ENCODE results near the gene MYH4.
A peak's percentile ranks its signal among the peaks of the same experiment; 100 is the strongest.

The MYH4 gene

GRCh38 chr17:10474536-10474935, 5.2 kb upstream of the MYH4 start:
- H3K9ac ChIP-seq (ENCODE audit: low read depth, low read length): no peak overlapping the region
- no peaks in the 10 kb centered on the region for H3K4me1 ChIP-seq (ENCODE audit: insufficient read depth, low read length)
- no peak for ATAC-seq (ENCODE audit: insufficient read depth, low read depth)
- H3K79me2 ChIP-seq (ENCODE audit: insufficient read depth, low read length): no peaks in the 10 kb centered on the region
- H3K9me3 ChIP-seq (ENCODE audit: insufficient read depth, low read length, severe bottlenecking): no peaks in the 10 kb centered on the region
- no peaks in the 10 kb centered on the region for H3K36me3 ChIP-seq (ENCODE audit: insufficient read depth, low read length)
- H3K27me3 ChIP-seq (ENCODE audit: insufficient read depth, low read length, poor library complexity): peaks cover 12% of the 10 kb centered on the region
- no peak overlapping the region for H2AFZ ChIP-seq (ENCODE audit: low read depth, low read length)
- no peak overlapping the region for H3K4me3 ChIP-seq (ENCODE audit: low read depth in 1 of 2, low read length in 2 of 2)
- H4K20me1 ChIP-seq (ENCODE audit: insufficient read depth, low read length): no peaks in the 10 kb centered on the region
- H3K27ac ChIP-seq (ENCODE audit: low read length): no peak overlapping the region
- TF ChIP-seq CTCF (IDR thresholded peaks at IDR 0.05; ENCODE audit: borderline replicate concordance, extremely low read depth, low read length, poor library complexity, severe bottlenecking): no peak
- TF ChIP-seq EZH2 (IDR thresholded peaks at IDR 0.05; ENCODE audit: borderline replicate concordance, low read depth, low read length, severe bottlenecking): no peak
- DNase-seq: no peak
- H3K4me2 ChIP-seq (ENCODE audit: insufficient read depth, low read length): no peak overlapping the region

- no peak overlapping the region for H3K4me2 ChIP-seq (ENCODE audit: insufficient read depth, low read length)
- H3K9me3 ChIP-seq (ENCODE audit: insufficient read depth, low read length, severe bottlenecking): no peaks in the 10 kb centered on the region
- no peak overlapping the region for H2AFZ ChIP-seq (ENCODE audit: low read depth, low read length)
- H3K27ac ChIP-seq (ENCODE audit: low read length): no peak overlapping the region
- no peaks in the 10 kb centered on the region for H3K79me2 ChIP-seq (ENCODE audit: insufficient read depth, low read length)
- ATAC-seq (ENCODE audit: insufficient read depth, low read depth) (no peak), DNase-seq (no peak)
- H4K20me1 ChIP-seq (ENCODE audit: insufficient read depth, low read length): no peaks in the 10 kb centered on the region
- H3K4me1 ChIP-seq (ENCODE audit: insufficient read depth, low read length): no peaks in the 10 kb centered on the region
- no peak overlapping the region for H3K4me3 ChIP-seq (ENCODE audit: low read depth in 1 of 2, low read length in 2 of 2)
- no peaks in the 10 kb centered on the region for H3K36me3 ChIP-seq (ENCODE audit: insufficient read depth, low read length)
- TF ChIP-seq EZH2 (IDR thresholded peaks at IDR 0.05; ENCODE audit: borderline replicate concordance, low read depth, low read length, severe bottlenecking) (no peak), CTCF (IDR thresholded peaks at IDR 0.05; ENCODE audit: borderline replicate concordance, extremely low read depth, low read length, poor library complexity, severe bottlenecking) (no peak)
- H3K9ac ChIP-seq (ENCODE audit: low read depth, low read length): no peak overlapping the region
- peaks cover 14% of the 10 kb centered on the region for H3K27me3 ChIP-seq (ENCODE audit: insufficient read depth, low read length, poor library complexity)
Measured at GRCh38 chr17:10471858-10472257, 2.5 kb upstream of the MYH4 start.

- no peak overlapping the region for H3K4me2 ChIP-seq (ENCODE audit: insufficient read depth, low read length)
- no peaks in the 10 kb centered on the region for H3K4me1 ChIP-seq (ENCODE audit: insufficient read depth, low read length)
- H2AFZ ChIP-seq (ENCODE audit: low read depth, low read length): no peak overlapping the region
- no peaks in the 10 kb centered on the region for H4K20me1 ChIP-seq (ENCODE audit: insufficient read depth, low read length)
- H3K4me3 ChIP-seq (ENCODE audit: low read depth in 1 of 2, low read length in 2 of 2): no peak overlapping the region
- no peak for ATAC-seq (ENCODE audit: insufficient read depth, low read depth)
- DNase-seq: no peak
- H3K79me2 ChIP-seq (ENCODE audit: insufficient read depth, low read length): no peaks in the 10 kb centered on the region
- peak; percentile 20 for TF ChIP-seq CTCF (IDR thresholded peaks at IDR 0.05; ENCODE audit: borderline replicate concordance, extremely low read depth, low read length, poor library complexity, severe bottlenecking)
- no peak for TF ChIP-seq EZH2 (IDR thresholded peaks at IDR 0.05; ENCODE audit: borderline replicate concordance, low read depth, low read length, severe bottlenecking)
- no peaks in the 10 kb centered on the region for H3K36me3 ChIP-seq (ENCODE audit: insufficient read depth, low read length)
- H3K27ac ChIP-seq (ENCODE audit: low read length): no peak overlapping the region
- no peak overlapping the region for H3K9ac ChIP-seq (ENCODE audit: low read depth, low read length)
- H3K27me3 ChIP-seq (ENCODE audit: insufficient read depth, low read length, poor library complexity): peaks cover 12% of the 10 kb centered on the region
- no peaks in the 10 kb centered on the region for H3K9me3 ChIP-seq (ENCODE audit: insufficient read depth, low read length, severe bottlenecking)
Measured at GRCh38 chr17:10463402-10463801, 6.0 kb downstream of the MYH4 start.

- Histone ChIP-seq H3K9me3 (ENCODE audit: insufficient read depth, low read length, severe bottlenecking) (no peaks in the 10 kb centered on the region), H3K27ac (ENCODE audit: low read length) (no peak overlapping the region), H2AFZ (ENCODE audit: low read depth, low read length) (no peak overlapping the region), H3K4me1 (ENCODE audit: insufficient read depth, low read length) (no peaks in the 10 kb centered on the region), H4K20me1 (ENCODE audit: insufficient read depth, low read length) (no peaks in the 10 kb centered on the region), H3K9ac (ENCODE audit: low read depth, low read length) (no peak overlapping the region), H3K4me3 (ENCODE audit: low read depth in 1 of 2, low read length in 2 of 2) (no peak overlapping the region), H3K27me3 (ENCODE audit: insufficient read depth, low read length, poor library complexity) (peaks cover 18% of the 10 kb centered on the region), H3K4me2 (ENCODE audit: insufficient read depth, low read length) (no peak overlapping the region), H3K79me2 (ENCODE audit: insufficient read depth, low read length) (no peaks in the 10 kb centered on the region), H3K36me3 (ENCODE audit: insufficient read depth, low read length) (no peaks in the 10 kb centered on the region)
- no peak for ATAC-seq (ENCODE audit: insufficient read depth, low read depth)
- no peak for DNase-seq
- TF ChIP-seq CTCF (IDR thresholded peaks at IDR 0.05; ENCODE audit: borderline replicate concordance, extremely low read depth, low read length, poor library complexity, severe bottlenecking) (no peak), EZH2 (IDR thresholded peaks at IDR 0.05; ENCODE audit: borderline replicate concordance, low read depth, low read length, severe bottlenecking) (no peak)
Measured at GRCh38 chr17:10460062-10460461, 9.3 kb downstream of the MYH4 start.
